Glomerular visceral epithelial cell (primary cell): ENCODE results near the gene STK10.

ENCODE experiments used
- DNase-seq: peaks from one replicate; pipeline ENCODE4 v3.0.0-alpha.2; 2016; ENCODE audit errors: extremely low spot score

The STK10 gene

GRCh38 chr5:172189693-172190296 lies 1.8 kb upstream of the STK10 start:
- DNase-seq = no peak

- DNase-seq = no peak
Measured at GRCh38 chr5:172188893-172189692, 1.1 kb upstream of the STK10 start.

GRCh38 chr5:172187118-172188032 lies 649 bp downstream of the STK10 start:
- DNase-seq = peak; percentile 75

GRCh38 chr5:172186114-172186695 lies 1.8 kb downstream of the STK10 start:
- DNase-seq = no peak

- no peak for DNase-seq
Measured at GRCh38 chr5:172185096-172185461, 2.9 kb downstream of the STK10 start.

GRCh38 chr5:172183881-172184280 lies 4.1 kb downstream of the STK10 start:
- no peak for DNase-seq

GRCh38 chr5:172182291-172182690 lies 5.7 kb downstream of the STK10 start:
- no peak for DNase-seq

- DNase-seq = no peak
Measured at GRCh38 chr5:172180936-172181335, 7.1 kb downstream of the STK10 start.

GRCh38 chr5:172178991-172179989 lies 8.7 kb downstream of the STK10 start:
- no peak for DNase-seq

GRCh38 chr5:172178301-172178987 lies 9.6 kb downstream of the STK10 start:
- DNase-seq = peak; percentile 25

- DNase-seq = no peak
Measured at GRCh38 chr5:172177176-172177575, 10.8 kb downstream of the STK10 start.

GRCh38 chr5:172175263-172175719 lies 12.7 kb downstream of the STK10 start:
- peak; percentile 58 for DNase-seq

GRCh38 chr5:172173564-172174153 lies 14.4 kb downstream of the STK10 start:
- peak; percentile 87 for DNase-seq

- no peak for DNase-seq
Measured at GRCh38 chr5:172172912-172173563, 15.0 kb downstream of the STK10 start.

GRCh38 chr5:172171118-172171517 lies 16.9 kb downstream of the STK10 start:
- DNase-seq = no peak

GRCh38 chr5:172170251-172170701 lies 17.7 kb downstream of the STK10 start:
- DNase-seq = no peak

GRCh38 chr5:172169216-172169615 lies 18.8 kb downstream of the STK10 start:
- DNase-seq = no peak

GRCh38 chr5:172168311-172168710 lies 19.7 kb downstream of the STK10 start:
- DNase-seq = no peak

- no peak for DNase-seq
Measured at GRCh38 chr5:172167895-172168294, 20.1 kb downstream of the STK10 start.
